Panc1 (cell line): ENCODE measurements around the gene FAM3C. TPM values are rescaled to one million over a fixed set of nuclear protein-coding genes. Genes with fewer than 3 reads are reported as not detected.

ENCODE experiments used
- ATAC-seq: fragments of 200-7000 bp; cut with Tn5 transposase; 2 replicates; pipeline ENCODE4 v1.9.1; 2020; ENCODE audit warnings: mild to moderate bottlenecking, moderate library complexity
- BruUV-seq: library from RNA; stranded (reverse); fragments of 400-500 nt; replicated peaks from 2 replicates; lab custom pipeline; 2021; lab: Mats Ljungman, UMichigan
- CTCF ChIA-PET: fragments of 300-600 bp; sonication (Branson Sonifier 250); formaldehyde crosslinking; loops from one replicate; lab custom pipeline; 2022; ENCODE audit warnings: antibody characterized with exemption; lab: Charles Lee
- POLR2A ChIA-PET: fragments of 300-600 bp; sonication (Branson Sonifier 250); formaldehyde crosslinking; loops from one replicate; lab custom pipeline; 2022; ENCODE audit warnings: antibody characterized with exemption; lab: Charles Lee
- DNase-seq: peaks from one replicate; pipeline ENCODE4 v3.0.0-alpha.2; 2010; ENCODE audit warnings: low read depth, low spot score
- H3K27ac ChIP-seq: 2 replicates; pipeline ENCODE4 v1.5.1; 2011; ENCODE audit warnings: mild to moderate bottlenecking, low read length, inconsistent platforms
- H3K27me3 ChIP-seq: fragments of 200-500 bp; sonication (Bioruptor generic); 2 replicates; pipeline ENCODE4 v1.6.0; 2014; ENCODE audit warnings: low read length, inconsistent platforms; ENCODE audit not compliant: control insufficient read depth, insufficient read depth
- H3K36me3 ChIP-seq: fragments of 200-500 bp; sonication (Bioruptor generic); 2 replicates; pipeline ENCODE4 v1.5.1; 2014; ENCODE audit warnings: inconsistent platforms, mild to moderate bottlenecking, low read length, moderate library complexity; ENCODE audit not compliant: control insufficient read depth, insufficient read depth
- H3K4me1 ChIP-seq: 2 replicates; pipeline ENCODE4 v1.5.1; 2011; ENCODE audit warnings: inconsistent platforms, mild to moderate bottlenecking, low read length, moderate library complexity; ENCODE audit not compliant: control insufficient read depth, insufficient read depth
- H3K4me3 ChIP-seq, 2 experiments: 2 replicates each; pipeline ENCODE4 v1.5.1; 2011 to 2012; ENCODE audit warnings: low read depth in 2 of 2, low read length in 2 of 2, mild to moderate bottlenecking in 2 of 2, inconsistent platforms in 1 of 2, moderate library complexity in 1 of 2
- H3K9me3 ChIP-seq: fragments of 200-500 bp; sonication (Bioruptor generic); 2 replicates; pipeline ENCODE4 v1.5.1; 2014; ENCODE audit warnings: low read depth, mild to moderate bottlenecking, inconsistent platforms, low read length, moderate library complexity; ENCODE audit not compliant: control insufficient read depth, insufficient read depth
- POLR2AphosphoS5 ChIP-seq: IDR thresholded peaks from 2 replicates; pipeline ENCODE4 v1.6.1; 2012; ENCODE audit warnings: mild to moderate bottlenecking, low read depth, low read length, moderate library complexity
- SIN3A ChIP-seq: IDR thresholded peaks from 2 replicates; pipeline ENCODE4 v1.6.1; 2012; ENCODE audit warnings: low read depth, mild to moderate bottlenecking, low read length, moderate library complexity, borderline replicate concordance; ENCODE audit not compliant: insufficient read depth
- TCF7L2 ChIP-seq: IDR thresholded peaks from 2 replicates; pipeline ENCODE4 v1.6.1; 2011; ENCODE audit warnings: mild to moderate bottlenecking, low read depth, low read length, inconsistent platforms
- in situ Hi-C: cut with HindIII; loops from 2 replicates; pipeline ENCODE4 v1.10.0; 2016; ENCODE audit warnings: low sequenced_read_pairs, low pct_unique_long_range_greater_than_20kb
- intact Hi-C: fragments of 100-400 bp; cut with micrococcal nuclease; formaldehyde crosslinking; loops from one replicate; pipeline ENCODE4 v1.10.0; 2022; ENCODE audit not compliant: unreplicated experiment
- total RNA-seq: library from RNA; stranded (reverse); gene quantifications from one replicate; pipeline ENCODE4 v1.2.1, GENCODE V29; 2021; ENCODE audit not compliant: unreplicated experiment
- TF ChIP-seq, protein P1 (sequence below), 2 experiments: IDR thresholded peaks; 2 replicates each; pipeline ENCODE4 v1.6.1; 2011 to 2012; ENCODE audit warnings: low read depth in 2 of 2, control low read depth in 1 of 2, low read length in 1 of 2, mild to moderate bottlenecking in 1 of 2, moderate library complexity in 1 of 2; ENCODE audit not compliant: insufficient read depth in 1 of 2
- TF ChIP-seq, protein P2 (sequence below): fragments of 450-650 bp; IDR thresholded peaks from 2 replicates; pipeline ENCODE4 v1.5.1; 2017; ENCODE audit warnings: mild to moderate bottlenecking

FAM3C gene
- total RNA-seq, 1 experiment from 2014 or later = 55.4 TPM

DNA sequence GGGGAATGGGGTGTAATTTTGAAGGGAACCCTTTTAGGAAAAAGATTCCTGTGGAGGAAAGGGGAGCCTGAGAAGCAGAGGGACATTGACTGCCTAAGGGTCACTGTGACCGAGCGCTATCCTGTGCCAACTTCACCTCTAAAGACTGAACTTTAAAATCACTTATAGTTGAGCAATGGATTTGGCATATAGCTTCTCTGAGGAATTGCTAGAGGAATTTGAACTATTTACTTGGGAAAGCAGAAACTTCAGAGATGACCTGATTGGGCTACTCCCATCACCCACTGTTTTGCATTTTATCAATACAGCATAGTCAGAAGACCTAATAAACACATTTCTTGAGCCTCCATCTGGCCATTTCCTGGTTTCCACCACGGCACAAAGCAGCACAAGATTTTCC lies 91.0 kb downstream of the FAM3C start:
- ChIA-PET CTCF (no interaction called here), POLR2A (no interaction called here)
- H3K27ac ChIP-seq = no peak overlapping the region
- no peak overlapping the region for H3K4me3 ChIP-seq
- no peak for DNase-seq
- intact Hi-C loops (no loop called here), in situ Hi-C loops (no loop called here)
- no TSS peak for BruUV-seq
- H3K9me3 ChIP-seq = no peaks in the 10 kb centered on the region
- no peak for TF ChIP-seq TCF7L2
- TF ChIP-seq, protein P1, sequence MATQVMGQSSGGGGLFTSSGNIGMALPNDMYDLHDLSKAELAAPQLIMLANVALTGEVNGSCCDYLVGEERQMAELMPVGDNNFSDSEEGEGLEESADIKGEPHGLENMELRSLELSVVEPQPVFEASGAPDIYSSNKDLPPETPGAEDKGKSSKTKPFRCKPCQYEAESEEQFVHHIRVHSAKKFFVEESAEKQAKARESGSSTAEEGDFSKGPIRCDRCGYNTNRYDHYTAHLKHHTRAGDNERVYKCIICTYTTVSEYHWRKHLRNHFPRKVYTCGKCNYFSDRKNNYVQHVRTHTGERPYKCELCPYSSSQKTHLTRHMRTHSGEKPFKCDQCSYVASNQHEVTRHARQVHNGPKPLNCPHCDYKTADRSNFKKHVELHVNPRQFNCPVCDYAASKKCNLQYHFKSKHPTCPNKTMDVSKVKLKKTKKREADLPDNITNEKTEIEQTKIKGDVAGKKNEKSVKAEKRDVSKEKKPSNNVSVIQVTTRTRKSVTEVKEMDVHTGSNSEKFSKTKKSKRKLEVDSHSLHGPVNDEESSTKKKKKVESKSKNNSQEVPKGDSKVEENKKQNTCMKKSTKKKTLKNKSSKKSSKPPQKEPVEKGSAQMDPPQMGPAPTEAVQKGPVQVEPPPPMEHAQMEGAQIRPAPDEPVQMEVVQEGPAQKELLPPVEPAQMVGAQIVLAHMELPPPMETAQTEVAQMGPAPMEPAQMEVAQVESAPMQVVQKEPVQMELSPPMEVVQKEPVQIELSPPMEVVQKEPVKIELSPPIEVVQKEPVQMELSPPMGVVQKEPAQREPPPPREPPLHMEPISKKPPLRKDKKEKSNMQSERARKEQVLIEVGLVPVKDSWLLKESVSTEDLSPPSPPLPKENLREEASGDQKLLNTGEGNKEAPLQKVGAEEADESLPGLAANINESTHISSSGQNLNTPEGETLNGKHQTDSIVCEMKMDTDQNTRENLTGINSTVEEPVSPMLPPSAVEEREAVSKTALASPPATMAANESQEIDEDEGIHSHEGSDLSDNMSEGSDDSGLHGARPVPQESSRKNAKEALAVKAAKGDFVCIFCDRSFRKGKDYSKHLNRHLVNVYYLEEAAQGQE (IDR thresholded peaks at IDR 0.05; ENCODE audit: insufficient read depth in 1 of 2, low read depth in 2 of 2, low read length in 1 of 2) = no peak
- no peak for TF ChIP-seq POLR2AphosphoS5
- TF ChIP-seq, protein P2, sequence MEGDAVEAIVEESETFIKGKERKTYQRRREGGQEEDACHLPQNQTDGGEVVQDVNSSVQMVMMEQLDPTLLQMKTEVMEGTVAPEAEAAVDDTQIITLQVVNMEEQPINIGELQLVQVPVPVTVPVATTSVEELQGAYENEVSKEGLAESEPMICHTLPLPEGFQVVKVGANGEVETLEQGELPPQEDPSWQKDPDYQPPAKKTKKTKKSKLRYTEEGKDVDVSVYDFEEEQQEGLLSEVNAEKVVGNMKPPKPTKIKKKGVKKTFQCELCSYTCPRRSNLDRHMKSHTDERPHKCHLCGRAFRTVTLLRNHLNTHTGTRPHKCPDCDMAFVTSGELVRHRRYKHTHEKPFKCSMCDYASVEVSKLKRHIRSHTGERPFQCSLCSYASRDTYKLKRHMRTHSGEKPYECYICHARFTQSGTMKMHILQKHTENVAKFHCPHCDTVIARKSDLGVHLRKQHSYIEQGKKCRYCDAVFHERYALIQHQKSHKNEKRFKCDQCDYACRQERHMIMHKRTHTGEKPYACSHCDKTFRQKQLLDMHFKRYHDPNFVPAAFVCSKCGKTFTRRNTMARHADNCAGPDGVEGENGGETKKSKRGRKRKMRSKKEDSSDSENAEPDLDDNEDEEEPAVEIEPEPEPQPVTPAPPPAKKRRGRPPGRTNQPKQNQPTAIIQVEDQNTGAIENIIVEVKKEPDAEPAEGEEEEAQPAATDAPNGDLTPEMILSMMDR = no peak
- no peak for TF ChIP-seq SIN3A
- ATAC-seq = no peak
- no peaks in the 10 kb centered on the region for H3K36me3 ChIP-seq
- no peaks in the 10 kb centered on the region for H3K27me3 ChIP-seq
- no peaks in the 10 kb centered on the region; the same call in 1 of the 2 replicates for H3K4me1 ChIP-seq

DNA sequence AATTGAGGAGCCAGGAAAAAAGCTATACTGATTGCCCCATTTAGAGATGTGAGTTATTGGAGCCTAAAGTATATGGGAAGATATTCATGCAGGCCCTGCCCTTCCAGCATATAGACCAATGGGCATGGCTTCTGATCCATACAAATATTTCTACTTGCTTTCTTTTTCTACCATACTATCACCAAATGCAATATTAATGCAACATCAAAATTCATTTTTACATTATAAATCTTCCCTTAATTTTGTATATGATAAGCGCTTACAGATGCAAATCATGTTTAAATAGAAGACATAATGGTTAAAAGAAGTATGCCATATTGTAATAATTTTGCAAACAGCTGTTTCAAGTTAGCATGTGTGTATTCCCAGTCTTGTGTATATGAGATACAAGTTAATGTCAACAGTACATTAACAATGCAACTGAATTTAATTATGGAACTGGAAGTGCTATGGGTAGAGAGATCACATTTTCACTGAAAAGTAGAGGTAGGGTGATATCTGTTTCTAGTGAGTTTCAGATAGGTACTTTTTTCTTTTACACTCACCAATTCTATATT lies 91.9 kb downstream of the FAM3C start:
- Histone ChIP-seq H3K4me1 (peaks cover 2% of the 10 kb centered on the region; the same call in 1 of the 2 replicates), H3K36me3 (no peaks in the 10 kb centered on the region), H3K27ac (no peak overlapping the region), H3K4me3 (no peak overlapping the region), H3K9me3 (no peaks in the 10 kb centered on the region), H3K27me3 (no peaks in the 10 kb centered on the region)
- POLR2A ChIA-PET = no interaction called here
- CTCF ChIA-PET = no interaction called here
- BruUV-seq = no TSS peak
- intact Hi-C loops = no loop called here
- TF ChIP-seq, protein P1 (IDR thresholded peaks at IDR 0.05; ENCODE audit: insufficient read depth in 1 of 2, low read depth in 2 of 2, low read length in 1 of 2) = no peak
- TF ChIP-seq POLR2AphosphoS5 (no peak), SIN3A (no peak), TCF7L2 (no peak)
- TF ChIP-seq, protein P2 = no peak
- in situ Hi-C loops = no loop called here
- ATAC-seq (no peak), DNase-seq (no peak)
